NCI-H187 treated with DMSO at 0.1 percent for 48 hours (cell line): ENCODE results near the gene ZNF284.

ENCODE experiments used
- DNase-seq: peaks from one replicate; lab custom pipeline; 2025; lab: John Stamatoyannopoulos, UW

Gene ZNF284

DNA sequence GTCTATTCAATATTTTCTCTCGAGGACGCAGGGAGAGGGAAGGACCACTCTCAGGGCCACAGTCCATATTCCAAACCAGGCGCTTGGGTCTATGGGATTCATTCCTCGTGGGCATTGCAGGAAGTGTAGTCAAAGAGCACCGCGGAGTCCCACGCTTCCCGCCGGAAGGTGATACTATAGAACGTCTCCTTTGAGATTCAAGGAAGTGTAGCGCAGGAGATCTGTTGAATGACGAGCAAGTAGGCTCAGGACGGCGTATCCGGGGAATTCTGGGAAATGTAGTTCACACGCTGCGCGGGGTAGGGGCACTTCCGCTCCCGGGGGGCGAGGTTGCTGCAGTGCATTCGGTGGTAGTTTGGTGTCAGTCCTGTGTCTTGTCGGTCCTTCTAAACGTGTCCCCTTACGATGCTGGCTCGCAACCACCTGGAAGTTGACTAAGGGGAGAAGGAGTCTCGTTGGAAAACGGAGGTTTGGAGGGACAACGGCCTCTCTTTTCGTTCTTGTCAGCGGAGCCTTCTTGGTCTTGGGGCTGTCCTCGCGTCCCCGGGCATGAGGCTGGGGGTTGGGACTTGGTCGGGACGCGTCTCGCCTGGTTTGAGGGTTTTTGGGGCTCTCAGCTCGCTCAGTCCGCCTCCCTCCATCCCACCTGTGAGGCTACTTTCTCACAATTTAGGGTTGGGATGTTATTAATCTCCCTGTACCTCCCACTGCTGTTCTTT lies at the start of gene ZNF284:
TSS of gene ZNF284 (plus strand) at position 336 of the 719 bp plus-strand sequence. CDS start 4,231 bp downstream, outside the sequence.
- peak; percentile 89 for DNase-seq

DNA sequence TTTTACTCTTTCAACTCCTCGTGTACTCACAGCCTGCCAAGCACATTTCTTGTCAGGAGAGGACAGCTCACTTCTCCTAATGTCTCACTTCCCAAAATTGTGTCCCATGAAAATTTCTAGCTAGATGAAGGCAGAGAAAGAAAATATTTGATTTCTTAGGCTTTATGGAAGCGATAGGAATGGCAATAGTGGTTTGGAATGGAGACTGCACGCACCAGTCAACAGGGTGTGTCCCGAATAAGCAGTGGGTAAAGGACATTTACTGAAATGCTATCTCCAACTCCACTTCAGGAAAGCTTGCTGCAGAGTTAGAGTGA lies 47.1 kb upstream of the ZNF284 start:
- DNase-seq = no peak

DNA sequence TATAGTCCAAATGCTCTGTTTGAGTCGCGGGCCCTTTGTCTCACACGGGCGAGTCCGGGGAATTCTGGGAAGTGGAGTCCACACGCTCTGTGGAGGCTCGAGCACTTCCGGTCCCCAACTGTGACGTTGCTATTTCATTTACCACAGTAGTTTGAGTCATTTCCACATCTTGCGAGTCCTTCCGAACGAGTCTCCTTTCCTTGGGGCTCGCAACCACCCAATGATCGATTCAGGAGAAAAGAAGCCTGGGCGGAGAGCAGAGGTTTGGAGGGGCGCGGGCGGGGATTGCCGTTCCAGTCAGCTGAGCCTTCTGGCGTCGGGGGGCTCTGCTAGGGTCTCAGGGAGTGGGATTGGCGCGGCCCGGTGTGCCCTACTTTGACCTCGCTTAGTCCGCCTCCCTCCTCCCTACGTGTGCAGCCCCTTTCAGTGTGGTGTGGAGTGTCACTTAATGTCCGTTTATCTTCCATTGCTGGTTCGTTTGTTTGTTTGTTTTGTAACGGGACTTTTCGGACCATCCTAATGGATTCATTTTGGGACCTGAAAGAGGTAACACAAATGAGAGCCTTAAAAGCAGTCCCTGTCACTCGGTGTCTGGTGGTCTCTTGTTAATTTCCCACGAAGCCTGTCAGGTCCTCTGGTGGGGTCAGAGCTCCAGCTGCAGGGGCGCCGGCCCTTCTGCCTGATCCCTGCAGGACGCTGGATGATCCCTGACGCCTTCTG lies 46.6 kb upstream of the ZNF284 start, which contains the start of gene ZNF222:
TSS of gene ZNF222 (plus strand) at position 163 of the 720 bp plus-strand sequence. CDS start at position 221, 58 bp downstream.
- DNase-seq = peak; percentile 60

DNA sequence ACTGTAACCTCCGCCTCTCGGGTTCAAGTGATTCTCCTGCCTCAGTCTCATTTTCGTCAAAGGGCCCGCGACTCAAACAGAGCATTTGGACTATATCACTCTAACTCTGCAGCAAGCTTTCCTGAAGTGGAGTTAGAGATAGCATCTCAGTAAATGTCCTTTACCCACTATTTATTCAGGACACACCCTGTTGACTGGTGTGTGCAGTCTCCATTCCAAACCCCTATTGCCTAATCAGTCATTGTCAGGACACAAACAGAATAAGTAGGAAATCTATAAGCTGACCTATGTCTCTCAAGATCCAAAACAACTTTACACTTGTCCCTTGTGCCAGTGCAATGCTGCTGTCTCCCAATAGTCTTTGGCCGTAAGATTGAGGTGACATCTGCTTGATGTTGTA lies 45.3 kb upstream of the ZNF284 start:
- no peak for DNase-seq

DNA sequence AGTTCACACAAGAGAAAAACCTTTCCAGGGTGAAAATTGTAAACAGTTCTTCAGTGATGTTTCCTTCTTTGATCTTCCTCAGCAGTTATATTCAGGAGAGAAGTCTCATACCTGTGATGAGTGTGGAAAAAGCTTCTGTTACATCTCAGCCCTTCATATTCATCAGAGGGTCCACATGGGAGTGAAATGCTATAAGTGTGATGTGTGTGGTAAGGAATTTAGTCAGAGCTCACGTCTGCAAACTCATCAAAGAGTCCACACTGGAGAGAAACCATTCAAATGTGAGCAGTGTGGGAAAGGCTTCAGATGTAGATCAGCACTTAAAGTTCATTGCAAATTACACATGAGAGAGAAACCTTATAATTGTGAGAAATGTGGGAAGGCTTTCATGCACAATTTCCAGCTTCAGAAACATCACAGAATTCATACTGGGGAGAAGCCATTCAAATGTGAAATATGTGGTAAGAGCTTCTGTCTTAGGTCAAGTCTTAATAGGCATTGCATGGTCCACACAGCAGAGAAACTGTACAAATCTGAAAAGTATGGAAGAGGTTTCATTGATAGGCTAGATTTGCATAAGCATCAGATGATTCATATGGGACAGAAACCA lies 39.9 kb upstream of the ZNF284 start:
- DNase-seq = no peak

DNA sequence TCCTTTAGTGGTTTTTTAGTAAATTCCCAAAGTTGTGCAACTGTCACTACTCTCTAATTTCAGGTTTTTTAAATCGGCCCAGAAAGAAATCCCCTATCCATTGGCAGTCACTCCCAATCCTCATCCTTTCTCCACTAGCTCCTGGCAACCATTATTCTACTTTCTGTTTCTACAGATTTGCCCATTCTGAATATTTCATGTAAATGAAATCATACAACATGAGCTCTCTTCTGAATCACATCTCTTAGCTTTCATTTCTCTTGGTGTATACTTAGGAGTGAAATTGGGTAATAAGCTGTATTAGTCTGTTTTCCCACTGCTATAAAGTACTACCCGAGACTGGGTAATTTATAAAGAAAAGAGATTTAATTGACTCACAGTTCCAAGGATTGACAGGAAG lies 29.8 kb upstream of the ZNF284 start:
- no peak for DNase-seq

DNA sequence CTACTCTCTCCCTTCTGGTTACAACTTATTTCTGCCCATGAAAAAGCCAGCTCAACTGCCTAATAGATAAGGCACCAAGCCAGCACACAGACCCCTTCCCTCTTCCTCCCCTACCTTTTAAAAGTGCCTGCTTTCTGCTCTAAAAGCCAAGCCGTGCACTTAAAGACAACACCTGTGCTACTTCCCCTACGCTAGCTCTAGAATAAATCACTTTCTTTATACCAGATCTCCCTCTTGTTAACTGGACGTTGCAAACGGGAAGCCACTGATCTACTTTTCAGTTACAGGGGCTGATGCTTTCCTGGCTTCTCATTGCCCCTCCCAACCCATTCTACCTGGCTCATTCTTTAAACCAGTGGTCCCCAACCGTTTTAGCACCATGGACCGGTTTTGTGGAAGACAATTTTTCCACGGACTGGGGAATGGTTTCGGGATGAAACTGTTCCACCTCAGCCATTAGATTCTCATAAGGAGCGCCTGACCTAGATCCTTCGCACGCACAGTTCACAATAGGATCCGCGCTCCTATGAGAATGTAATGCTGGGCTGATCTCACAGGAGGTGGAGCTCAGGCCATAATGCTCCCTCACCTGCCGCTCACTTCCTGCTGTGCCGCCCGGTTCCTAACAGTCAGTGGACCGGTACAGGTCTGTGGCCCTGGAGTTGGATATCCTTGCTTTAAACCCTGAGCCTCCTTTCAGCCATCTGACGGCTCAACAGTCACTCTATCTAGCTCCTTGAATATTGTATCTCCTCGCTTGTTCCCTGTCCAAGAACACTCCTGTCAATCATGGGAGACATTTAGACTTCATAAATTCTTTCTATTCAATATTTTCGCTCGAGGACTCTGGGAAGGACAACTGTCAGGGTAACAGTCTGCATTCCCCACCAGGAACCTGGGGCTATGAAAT lies 21.0 kb upstream of the ZNF284 start:
- peak; percentile 4 for DNase-seq

DNA sequence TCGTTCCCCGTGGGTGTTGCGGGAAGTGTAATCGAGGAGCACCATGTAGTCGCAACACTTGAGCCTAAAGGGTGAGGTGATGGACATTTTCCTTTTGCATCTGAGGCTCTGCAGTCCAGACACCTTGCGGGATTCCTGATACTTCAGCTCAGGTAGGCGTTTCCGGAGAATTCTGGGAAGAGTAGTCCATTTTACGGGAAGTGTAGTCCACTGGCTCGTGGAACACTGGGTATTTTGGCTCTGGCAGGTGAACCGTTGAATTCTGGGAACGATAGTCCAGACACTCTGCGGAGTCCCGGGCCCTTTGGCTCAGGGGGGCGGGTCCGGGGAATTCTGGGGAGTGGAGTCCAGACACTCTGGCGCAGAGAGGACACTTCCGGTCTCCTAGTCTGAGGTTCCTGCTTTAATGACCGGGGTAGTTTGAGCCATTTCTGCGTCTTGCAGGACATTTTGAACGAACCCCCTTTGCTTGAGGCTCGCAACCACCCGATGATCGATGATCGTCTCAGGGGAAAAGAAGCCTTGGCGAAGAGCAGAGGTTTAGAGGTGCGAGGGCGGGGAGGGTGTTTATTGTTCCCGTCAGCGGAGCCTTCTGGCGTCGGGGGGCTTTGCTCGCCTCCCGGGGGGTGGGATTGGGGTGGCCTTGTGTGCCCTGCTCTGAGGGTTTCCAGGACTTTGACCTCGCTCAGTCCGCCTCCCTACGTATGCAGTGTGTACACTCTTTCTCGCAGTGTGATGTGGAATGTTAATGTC lies 20.1 kb upstream of the ZNF284 start, which contains the start of gene ZNF223:
TSS of gene ZNF223 (plus strand) at position 387 of the 753 bp plus-strand sequence. CDS start 3,141 bp downstream, outside the sequence.
- DNase-seq = peak; percentile 97

DNA sequence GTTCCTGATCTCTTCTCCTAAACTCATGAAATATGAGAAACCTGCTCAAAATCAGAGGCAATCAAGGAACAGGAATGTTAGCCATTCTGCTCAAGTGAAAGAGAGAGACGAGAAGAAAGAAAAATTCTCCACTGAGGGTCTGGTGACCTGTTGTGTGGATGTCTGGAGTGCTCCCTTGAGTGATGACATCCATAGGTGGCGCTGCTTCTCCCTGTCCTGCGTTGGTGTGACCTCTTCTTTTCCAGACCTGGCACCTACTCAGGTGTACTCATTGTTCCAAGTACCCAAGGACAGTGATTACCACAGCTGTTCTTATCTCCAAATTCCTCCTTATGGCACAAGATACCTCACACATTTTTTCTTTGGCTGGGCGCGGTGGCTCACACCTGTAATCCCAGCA lies 16.1 kb upstream of the ZNF284 start:
- no peak for DNase-seq

DNA sequence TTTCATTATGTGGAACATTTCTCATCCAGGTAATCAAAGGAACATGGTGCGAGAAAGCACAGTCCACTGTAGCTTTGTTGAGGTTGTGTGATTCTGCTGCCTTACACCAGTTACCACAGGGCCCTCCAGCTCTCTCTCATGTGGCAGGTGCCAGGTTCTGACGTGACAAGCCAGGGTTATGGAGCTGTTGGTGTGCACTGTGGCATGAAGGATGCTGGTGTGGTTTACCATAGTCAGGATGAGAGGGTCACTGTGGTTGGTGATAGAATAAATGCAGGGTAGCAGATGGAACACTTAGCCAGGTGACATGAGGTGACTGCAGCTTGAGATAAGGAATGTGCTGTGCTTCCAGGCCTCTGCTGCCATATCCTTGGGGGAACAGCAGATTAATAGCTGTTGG lies 12.7 kb upstream of the ZNF284 start:
- DNase-seq = no peak

DNA sequence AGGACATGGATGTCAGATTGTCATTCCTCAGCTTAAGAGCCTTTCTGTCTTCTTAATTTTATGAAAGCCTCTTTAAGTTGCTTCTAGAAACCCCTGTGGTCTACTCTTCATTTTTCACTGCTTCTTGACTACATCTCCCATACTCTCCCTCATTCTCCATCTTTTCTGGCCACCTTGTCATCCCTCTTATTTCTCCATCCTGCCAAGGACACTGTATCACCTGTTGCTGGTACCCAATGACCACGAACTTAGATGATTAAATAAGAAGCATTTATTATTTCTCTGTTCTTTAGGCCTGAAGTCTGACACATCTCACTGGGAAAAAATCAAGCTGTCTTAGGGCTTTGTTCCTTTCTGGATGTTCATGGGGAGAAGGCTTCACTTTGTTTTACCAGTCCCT lies 10.9 kb upstream of the ZNF284 start:
- no peak for DNase-seq

DNA sequence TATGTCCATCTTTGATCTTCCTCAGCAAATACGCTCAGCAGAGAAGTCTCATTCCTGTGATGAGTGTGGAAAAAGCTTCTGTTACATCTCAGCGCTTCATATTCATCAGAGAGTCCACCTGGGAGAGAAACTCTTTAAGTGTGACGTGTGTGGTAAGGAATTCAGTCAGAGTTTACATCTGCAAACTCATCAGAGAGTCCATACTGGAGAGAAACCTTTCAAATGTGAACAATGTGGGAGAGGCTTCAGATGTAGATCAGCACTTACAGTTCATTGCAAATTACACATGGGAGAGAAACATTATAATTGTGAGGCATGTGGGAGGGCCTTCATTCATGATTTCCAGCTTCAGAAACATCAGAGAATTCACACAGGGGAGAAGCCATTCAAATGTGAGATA lies 5.7 kb upstream of the ZNF284 start:
- no peak for DNase-seq

DNA sequence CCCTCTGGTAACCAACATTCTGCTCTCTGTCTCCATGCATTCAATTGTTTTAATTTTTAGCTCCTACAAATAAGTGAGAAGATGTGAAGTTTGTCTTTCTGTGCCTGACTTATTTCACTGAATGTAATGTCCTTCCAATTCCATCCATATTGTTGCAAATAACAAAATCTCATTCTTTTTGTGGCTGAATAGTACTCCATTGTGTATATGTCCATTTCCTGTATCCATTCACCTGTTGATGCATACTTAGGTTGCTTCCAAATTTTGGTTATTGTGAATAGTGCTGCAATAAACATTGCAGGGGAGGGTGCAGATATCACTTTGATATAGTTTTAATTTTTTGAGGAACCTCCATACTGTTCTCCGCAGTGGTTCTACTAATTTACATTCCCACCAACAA lies 2.5 kb upstream of the ZNF284 start:
- no peak for DNase-seq

DNA sequence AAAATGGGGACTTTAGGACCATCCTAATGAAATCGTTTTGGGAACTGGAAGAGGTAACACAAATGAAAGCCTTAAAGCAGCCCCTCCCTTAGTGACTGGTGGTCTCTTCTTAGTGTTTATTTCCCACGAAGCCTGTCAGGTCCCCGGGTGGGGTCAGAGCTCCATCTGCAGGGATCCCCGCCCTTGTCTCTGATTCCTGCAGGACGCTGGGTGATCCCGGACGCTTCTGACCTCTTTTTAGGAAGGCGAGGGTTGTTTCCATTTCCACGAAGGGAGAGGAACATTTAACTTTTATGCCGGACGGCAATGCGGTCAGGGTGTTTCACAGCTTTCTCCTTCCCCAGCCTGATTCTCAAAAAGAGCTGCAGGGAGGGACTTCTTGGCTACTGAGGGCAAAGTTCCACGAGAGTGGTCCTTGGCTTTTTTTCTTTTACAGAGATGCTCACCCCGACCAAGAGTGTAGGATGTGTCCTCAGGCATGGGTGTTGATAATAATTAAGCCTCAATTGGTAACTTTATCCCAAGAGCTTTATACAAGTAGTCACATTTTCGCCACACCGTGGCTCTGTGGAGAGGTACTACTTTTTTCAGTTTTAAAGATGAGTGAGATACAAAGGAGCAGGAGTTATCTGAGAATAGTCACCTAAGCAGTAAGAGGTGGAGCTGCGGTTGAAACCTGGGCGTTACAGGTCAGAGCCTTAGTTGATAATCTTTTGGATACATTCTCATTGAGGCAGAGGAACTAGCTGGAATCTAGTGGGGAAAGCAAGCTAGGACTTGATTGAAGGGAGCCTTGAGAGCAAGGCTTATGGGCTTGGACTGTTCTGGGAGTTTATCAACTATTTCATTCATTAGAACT lies 813 bp downstream of the ZNF284 start:
- no peak for DNase-seq

DNA sequence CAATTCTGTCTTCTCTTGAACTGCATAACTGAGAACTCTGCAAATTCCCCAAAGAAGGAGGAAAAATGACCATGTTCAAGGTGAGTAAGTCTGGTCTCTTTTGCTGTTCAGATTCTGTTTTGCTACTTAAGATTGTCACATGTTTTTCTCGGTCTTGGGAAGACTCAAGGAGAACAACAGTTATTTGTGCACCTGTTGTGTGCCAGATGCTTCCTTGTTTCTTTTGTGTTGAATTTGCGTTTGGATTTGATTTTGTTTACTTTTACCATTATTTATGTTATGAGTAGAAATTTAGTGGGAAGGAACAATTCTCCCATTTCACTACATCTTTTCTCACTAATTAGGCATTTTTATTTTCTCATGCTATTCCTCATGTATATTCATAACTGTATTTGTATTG lies 4.4 kb downstream of the ZNF284 start:
- no peak for DNase-seq

DNA sequence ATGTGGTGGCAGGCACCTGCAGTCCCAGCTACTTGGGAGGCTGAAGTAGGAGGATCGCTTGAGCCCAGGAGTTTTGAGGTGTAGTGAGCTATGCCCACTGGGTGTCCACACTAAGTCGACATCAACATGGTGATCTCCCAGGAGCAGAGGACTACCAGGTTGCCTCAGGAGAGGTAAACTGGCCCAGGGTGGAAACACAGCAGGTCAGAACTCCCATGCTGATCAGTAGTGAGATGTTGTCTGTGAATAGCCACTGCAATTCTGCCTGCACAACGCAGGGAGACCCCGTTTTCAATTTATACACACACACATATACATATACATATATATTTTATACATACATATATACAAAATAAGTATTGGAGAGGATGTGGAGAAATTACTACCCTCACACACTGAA lies 20.1 kb downstream of the ZNF284 start:
- no peak for DNase-seq

DNA sequence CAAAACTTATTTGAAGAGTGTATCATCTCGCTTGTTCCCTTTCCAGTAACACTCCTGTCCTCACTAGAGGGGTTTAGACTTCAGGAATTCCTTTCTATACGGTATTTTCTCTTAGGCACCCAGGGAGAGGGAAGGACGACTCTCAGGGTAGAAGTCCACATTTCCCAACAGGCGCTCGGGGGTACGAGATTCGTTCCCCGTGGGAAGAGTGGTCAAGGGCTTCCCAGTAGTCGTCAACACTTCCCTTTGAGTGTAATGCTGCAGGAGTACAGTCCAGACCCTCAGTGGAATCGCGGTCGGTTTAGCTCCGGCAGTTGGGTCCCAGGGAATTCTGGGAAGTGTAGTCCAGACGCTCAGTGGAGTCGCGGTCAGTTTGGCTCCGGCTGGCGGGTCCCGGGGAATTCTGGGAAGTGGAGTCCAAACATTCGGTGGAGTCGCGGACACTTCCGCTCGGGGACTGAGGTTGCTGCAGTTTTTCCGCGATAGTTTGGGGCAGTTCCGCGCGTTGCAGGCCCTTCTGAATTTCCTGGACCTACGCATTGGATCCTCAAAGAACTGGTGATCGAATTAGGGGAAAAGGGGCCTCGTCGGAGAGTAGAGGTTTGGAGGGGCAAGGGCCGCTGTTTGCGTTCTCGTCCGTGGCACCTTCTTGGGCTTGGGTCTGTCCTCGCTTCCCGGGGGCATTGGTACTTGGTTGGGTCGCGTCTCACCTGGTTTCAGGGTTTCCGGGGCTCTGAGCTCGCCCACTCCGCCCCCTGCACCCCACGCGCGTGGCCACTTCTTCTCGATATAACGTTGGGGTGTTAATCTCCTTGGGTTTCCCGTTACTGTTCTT lies 22.2 kb downstream of the ZNF284 start, which contains the start of gene ZNF224:
TSS of gene ZNF224 (plus strand) at position 431 of the 835 bp plus-strand sequence. CDS start 3,513 bp downstream, outside the sequence.
- DNase-seq = peak; percentile 64

DNA sequence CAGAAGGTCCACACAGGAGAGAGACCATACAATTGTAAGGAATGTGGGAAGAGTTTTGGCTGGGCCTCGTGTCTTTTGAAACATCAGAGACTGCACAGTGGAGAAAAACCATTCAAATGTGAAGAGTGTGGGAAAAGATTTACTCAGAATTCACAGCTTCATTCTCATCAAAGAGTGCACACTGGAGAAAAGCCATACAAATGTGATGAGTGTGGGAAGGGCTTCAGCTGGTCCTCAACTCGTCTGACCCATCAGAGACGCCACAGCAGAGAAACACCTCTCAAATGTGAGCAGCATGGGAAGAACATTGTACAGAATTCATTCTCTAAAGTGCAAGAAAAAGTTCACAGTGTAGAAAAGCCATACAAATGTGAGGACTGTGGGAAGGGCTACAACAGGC lies 35.8 kb downstream of the ZNF284 start:
- no peak for DNase-seq

DNA sequence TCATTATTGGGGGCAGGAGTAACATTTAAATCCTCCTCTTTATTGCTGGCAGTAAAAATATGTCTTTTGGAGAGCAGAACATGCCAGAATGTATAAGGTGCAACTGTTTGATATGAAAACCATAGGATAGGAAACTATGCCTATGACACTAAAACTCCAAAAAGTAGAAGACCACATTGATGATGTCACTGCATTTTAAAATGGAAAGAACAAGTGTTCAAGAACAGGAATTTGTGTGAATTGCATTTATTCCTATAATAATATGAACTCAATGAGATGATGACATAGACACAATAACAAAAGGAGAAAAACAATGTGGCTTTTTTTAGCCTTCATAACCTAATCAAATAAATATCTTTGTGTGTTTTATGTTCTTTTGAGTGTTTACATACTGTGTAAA lies 37.5 kb downstream of the ZNF284 start:
- no peak for DNase-seq
